NB4 (cell line): ENCODE results near the gene PTOV1.

ENCODE experiments used
- CTCF ChIP-seq: IDR thresholded peaks from one replicate; pipeline ENCODE4 v1.5.1; 2012; ENCODE audit warnings: low read depth, low read length
- POLR2A ChIP-seq: IDR thresholded peaks from 2 replicates; pipeline ENCODE4 v1.6.1; 2011; ENCODE audit warnings: mild to moderate bottlenecking; ENCODE audit not compliant: insufficient read length; ENCODE audit errors: extremely low read depth

- no peak for TF ChIP-seq CTCF
- TF ChIP-seq POLR2A, result no peak
These were observed 19.4 kb downstream of the PTOV1 start for GRCh38 chr19:49870309-49870901.
